OCI-LY1 (cell line): ENCODE data around the gene DEPDC5.

Experiments
- EZH2 ChIP-seq: fragments of 200-600 bp; sonication (generic), shearing (Covaris generic); IDR thresholded peaks from 2 replicates; pipeline ENCODE4 v1.8.0; 2017; ENCODE audit warnings: borderline replicate concordance, mixed run types, mild to moderate bottlenecking, antibody characterized with exemption, low read length, moderate library complexity, mixed read lengths
- TF ChIP-seq, protein P1 (sequence below): fragments of 200-600 bp; sonication (generic), shearing (Covaris generic); IDR thresholded peaks from 2 replicates; pipeline ENCODE4 v1.5.1; 2017; ENCODE audit warnings: mild to moderate bottlenecking, antibody characterized with exemption, low read length, moderate library complexity, mixed read lengths

- TF ChIP-seq, protein P1, sequence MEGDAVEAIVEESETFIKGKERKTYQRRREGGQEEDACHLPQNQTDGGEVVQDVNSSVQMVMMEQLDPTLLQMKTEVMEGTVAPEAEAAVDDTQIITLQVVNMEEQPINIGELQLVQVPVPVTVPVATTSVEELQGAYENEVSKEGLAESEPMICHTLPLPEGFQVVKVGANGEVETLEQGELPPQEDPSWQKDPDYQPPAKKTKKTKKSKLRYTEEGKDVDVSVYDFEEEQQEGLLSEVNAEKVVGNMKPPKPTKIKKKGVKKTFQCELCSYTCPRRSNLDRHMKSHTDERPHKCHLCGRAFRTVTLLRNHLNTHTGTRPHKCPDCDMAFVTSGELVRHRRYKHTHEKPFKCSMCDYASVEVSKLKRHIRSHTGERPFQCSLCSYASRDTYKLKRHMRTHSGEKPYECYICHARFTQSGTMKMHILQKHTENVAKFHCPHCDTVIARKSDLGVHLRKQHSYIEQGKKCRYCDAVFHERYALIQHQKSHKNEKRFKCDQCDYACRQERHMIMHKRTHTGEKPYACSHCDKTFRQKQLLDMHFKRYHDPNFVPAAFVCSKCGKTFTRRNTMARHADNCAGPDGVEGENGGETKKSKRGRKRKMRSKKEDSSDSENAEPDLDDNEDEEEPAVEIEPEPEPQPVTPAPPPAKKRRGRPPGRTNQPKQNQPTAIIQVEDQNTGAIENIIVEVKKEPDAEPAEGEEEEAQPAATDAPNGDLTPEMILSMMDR: no peak
- TF ChIP-seq EZH2: no peak
Measured at GRCh38 chr22:31871480-31871879, 117.7 kb downstream of the DEPDC5 start.
